NCI-H748 (cell line): ENCODE measurements around the gene KIF19.
A peak's percentile ranks its signal among the peaks of the same experiment; 100 is the strongest.

Experiments used
- DNase-seq: peaks from one replicate; lab custom pipeline; 2025; ENCODE audit not compliant: unreplicated experiment; lab: John Stamatoyannopoulos, UW

The KIF19 gene

DNA sequence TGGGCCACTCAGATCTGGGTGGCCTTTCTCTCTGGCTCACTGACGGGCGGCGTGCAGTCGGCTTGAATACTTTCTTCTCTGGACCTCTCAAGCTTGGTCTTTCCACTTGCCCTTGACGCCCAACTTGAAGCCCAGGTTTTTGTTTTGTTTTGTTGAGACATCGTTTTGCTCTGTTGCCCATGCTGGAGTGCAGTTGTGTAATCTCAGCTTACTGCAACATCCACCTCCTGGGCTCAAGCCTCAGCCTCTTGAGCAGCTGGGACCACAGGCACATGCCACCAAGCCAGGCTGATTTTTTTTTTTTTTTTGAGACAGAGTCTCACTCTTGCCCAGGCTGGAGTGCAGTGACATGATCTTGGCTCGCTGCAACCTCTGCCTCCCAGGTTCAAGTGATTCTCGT is 22.7 kb upstream of the KIF19 start:
- no peak for DNase-seq

DNA sequence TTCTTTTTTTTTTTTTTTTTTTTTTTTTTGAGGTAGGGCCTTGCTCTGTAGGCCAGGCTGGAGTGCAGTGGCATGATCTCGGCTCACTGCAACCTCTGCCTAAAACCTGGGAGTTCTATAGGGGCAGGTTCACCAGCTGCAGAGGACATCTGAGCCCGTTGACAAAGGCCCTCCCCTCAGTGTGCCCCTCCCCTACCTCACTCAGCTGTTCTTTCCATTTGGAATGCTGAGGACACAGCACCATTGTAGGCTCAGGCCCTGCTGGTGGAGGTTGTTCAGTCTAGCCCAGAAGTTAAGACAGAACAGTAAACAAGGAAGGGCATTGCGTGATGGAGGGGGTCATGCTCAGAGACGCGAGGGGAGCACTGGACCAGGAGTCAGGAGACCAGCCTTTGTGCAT is 21.8 kb upstream of the KIF19 start:
- DNase-seq, result no peak

DNA sequence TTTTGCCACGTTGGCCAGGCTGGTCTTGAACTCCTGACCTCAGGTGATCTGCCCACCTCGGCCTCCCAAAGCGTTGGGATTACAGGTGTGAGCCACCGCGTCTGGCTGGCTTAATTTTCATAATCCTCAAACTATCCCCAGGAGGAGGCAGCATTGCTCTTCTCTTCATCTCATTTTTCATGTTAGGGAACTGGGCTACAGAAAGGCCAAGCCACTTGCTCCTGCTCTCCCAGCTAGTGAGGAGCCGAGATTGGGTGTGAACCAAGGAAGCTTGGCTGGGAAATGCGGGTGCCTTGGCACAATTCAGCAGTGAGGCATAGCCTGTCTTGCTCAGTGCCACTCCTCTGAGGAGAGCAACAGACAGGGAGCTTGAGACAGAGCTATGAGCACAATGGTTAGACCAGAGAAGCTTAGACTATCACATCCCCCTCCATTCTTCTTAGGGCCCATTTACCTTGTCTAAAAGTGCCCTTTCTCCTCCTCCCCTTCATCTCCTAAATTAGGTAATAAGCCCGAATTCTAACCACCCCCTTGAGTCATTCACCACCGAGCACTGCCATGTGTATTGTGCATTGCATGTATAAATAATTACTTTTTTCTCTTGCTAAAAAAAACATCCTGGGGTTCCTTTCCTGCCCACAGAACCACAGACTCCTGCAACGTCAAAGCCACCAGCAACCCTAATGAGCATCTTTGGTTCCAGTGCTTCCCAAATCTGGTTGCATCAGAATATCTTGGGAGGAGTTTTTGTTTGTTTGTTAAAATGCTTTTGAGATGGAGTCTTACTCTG is 20.0 kb upstream of the KIF19 start:
- DNase-seq, result peak; percentile 31

DNA sequence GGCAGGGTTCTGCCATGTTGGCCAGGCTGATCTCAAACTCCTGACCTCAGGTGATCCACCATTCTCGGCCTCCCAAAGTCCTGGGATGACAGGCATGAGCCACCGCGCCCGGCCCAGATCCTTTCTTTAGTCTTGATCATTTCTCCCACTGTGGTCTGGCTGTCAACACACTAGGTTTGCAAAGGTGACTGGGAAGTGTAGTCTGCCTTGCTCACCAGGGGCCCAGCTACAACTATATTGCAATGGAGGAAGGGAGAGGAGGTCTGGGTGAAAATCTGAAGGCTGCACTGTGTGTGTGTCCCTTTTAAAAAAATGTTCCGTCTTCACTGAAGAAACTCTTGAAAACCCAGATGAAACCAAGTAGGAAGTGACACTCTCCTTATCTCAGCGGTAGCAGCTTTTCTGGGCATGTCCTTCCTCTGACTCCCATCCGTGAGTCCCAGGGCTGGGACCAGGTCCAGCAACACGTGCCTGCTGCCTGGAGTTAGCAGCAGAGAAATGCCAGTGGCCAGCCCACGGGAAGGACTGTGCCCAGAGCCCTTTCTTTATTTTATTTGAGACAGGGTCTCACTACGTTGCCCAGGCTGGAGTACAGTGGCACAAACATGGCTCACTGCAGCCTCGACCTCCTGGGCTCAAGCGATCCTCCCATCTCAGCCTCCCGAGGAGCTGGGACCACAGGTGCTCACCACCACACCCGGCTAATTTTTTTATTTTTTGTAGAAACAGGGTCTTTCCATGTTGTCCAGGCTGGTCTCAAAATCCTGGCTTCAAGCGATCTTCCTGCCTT is 17.8 kb upstream of the KIF19 start:
- DNase-seq, result no peak

DNA sequence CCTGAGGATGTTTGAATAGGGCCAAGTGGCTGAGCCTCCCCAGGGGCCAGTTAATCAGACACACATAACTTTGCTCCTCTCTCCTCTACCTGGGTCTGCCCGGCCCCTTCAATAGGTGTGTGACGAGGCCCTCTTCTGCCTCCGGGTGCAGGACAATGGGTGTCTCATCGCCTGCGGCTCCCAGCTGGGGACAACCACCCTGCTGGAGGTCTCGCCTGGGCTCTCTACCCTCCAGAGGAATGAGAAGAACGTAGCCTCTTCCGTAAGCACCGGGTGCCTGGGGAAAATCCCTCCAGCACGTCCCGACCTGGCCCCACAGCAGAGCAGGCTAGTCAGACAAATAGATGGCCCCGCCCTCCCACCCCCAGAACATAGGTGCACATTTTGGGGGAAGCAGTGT is 16.1 kb upstream of the KIF19 start:
- no peak for DNase-seq

DNA sequence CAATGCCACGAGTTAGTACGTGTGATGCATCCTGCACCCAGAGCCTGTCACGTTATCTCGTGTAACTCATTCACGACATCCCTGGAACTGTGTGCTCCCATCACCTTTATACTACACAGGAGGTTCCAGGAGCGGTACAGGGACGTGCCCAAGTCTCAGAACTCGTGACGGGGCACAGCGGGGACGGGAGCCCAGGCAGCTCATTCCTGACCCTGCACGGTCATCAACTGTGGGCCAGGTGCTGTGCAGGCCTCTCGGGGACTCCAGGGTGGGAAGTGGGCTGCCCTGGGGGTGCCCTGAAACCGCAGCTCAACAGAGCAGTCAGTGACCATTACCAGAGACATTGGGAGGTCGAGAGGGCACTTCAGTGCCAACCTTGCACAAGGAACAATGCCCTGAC is 11.1 kb upstream of the KIF19 start:
- no peak for DNase-seq

DNA sequence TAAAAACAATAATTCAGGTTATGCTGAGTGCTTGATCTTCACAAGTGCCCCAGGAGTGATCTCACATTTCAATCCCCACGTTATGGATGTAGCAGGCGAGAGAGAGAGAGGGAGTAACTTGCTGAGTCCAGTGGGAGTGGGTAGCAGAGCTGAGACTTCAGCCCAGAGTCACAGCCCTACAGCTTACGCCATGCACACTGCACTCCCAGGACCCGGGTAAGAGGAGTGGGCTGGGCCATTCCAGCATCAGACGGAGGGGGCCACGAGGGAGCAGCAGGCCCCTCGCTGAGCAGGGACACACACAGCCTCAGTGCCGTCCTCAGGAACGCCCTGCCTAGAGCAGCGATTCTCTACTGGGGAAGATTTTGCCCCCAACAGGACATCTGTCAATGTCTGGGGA is 9.8 kb upstream of the KIF19 start:
- no peak for DNase-seq

DNA sequence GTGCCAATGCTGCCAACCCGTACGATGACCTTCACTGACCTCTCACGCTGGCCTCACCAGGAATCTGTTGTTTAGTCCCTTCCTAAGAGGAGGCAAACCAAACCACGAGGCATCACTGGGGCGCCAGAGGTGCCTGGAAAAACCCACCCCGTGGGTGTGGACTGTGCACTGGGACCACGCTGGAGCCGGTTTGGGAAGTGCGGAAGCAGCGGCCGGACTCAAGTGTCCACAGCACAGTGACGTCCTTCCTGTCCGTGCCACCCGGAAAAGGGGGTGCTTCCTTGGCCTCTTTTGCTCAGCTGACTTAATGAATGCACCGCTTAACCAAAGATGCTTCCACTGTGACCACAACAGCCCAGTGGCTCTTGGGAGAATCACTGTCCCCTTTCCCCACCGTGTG is 9.0 kb upstream of the KIF19 start:
- DNase-seq, result no peak

DNA sequence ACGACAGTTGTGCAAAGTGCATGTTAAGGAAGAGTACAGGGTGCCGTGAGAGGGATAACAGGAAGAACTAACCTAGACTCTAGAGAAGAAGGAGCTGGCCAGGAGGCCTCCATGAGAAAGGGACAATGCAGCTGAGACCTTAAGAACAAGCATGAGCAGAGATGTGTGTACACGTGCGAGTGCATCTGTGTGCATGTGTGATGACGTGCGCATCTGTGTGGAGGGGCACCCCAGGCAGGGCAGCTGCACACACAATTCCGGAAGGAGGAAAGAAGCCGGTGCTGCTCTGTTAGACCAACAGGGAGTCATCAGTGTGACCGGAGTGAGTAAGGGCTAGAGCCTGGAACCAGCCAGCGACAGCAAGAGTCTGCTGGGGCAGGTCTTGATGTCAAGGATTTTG is 7.6 kb upstream of the KIF19 start:
- DNase-seq, result no peak

DNA sequence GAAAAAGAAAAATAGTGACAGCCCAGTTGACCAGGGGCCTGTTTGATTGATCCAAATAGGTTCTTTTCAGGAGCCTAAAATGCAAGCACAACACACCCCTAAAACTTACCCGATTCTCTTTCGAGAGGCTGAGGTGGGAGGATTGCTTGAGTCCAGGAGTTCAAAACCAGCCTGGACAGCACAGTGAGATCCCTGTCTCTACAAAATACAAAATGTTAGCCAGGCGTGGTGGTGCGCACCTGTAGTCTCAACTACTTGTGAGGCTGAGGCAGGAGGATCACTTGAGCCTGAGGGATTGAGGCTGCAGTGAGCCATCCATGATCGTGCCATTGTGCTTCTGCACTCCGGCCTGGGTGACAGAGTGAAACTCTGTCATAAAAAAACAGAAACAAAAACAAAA is 1.5 kb upstream of the KIF19 start:
- DNase-seq, result no peak

DNA sequence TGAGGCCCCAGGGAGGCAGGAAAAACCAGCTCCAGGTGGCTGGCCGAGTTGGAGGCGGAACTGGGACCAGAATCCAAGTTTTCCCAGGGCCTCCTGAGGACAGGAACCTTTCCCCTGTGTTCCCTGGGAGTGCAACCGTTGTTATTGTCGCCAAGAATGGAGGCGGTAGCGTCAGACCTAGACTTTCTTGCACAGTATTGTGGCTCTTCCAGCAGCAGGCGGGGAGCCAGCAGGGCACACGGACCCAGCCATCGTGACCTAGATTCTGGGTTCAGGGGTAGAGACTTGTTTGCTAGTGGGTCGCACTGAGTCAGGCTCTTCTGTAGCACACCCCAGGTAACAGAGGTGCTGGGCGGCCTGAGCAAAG is 667 bp upstream of the KIF19 start:
- no peak for DNase-seq

DNA sequence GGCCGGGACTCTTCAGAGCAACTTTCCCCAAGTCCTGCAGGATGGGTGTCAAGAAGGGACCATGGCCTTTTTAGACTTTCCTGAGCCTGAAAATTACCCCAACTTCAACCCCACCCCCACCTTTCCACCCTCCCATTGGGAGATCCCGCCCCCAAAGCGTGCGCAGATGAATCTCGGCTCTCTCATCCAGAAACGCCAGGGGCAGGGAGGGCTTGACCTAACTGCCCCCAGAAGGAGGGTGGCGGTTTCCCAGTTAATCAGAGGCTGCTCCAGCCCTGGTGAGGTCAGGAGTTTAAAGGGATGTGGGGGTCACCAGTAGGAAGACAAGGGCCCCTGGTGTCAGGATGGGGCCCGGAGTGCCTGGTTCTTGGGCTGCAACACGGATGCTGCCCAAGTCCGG is 480 bp downstream of the KIF19 start:
- DNase-seq, result no peak

DNA sequence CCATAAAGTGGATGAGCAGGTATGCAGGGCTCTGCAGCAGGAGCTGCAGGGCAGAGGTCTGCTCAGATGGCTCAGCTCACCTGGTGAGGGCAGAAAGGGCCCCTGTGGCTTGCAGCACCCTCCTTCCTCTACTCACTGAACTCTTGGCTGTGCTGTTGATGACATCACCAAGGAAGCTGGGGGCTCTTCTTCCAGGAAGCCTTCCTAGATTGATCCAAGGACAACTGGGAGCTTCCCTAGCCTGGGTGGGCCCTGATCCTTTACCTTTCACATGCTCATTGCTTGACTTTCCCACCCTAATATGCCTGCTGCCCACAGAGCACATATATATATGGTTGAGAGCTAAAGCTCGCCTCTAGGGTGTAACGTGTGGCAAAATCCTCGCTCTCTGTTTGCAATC is 2.5 kb downstream of the KIF19 start:
- DNase-seq, result no peak

DNA sequence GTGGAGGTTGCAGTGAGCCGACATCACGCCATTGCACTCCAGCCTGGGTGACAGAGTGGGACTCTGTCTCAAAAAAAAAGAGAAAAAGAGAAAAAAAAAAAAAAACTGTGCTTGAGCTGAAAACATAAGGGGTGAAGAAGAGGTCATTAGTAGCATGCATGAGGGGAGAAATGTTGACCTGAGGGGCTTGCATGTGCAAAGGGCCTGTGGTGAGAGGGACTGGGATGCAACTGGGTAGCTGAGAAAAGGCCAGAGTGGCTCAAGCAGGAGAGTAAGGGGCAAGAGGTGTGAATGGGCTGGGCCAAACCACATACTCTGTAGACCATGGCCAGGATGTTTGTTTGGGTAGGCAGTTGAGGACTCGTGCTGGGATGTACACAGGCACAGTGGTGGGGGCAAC is 3.4 kb downstream of the KIF19 start:
- DNase-seq, result no peak

DNA sequence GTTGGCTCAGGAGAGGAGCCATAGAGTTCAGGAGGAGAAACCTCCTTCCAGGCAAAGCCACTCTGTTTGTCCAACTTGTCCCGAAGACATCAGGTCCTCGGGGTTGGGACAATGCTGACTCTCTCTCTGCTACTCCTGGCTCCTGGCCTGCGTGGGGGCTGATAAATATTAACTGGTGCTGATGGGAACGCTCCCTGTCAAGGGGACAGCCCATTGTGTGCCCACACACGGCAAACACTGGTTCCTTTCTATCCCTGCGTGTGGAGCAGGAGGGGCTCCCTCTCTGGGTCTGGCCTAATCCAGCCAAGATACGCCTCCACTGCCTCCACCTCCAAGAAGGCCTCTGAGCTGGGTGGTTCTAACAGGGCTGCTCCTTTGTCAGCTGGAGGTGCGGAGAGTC is 4.4 kb downstream of the KIF19 start:
- DNase-seq, result no peak

DNA sequence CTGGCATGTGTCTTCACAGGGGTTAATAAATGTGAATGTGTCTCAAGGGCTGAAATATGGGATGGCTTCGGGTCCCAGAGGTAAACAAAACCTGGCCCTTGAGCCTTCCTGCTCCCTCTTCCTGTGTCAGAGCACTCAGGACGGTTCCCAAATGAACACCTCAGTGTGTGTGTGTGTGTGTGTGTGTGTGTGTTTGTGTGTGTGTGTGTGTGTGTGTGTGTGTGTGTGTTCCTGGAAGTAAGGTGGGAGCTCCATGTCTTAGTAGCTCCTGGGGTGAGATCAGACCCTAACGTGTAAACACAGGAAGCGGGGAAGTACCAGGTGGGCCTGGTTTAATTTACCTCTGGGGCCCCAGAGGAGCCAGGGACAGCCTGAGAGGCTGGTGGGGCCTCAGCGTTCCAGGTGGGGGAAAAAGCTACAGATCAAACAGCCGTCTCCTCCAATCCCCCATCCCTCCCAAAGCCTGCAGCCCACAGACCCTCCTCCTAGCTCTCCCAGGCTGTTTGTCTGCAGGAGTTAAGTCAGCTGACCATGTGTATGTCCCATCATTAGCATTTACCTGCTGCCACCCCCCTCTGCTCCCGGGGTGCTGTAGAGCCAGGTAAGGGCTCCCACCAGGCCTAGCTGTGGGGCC is 6.1 kb downstream of the KIF19 start:
- DNase-seq, result peak; percentile 78

DNA sequence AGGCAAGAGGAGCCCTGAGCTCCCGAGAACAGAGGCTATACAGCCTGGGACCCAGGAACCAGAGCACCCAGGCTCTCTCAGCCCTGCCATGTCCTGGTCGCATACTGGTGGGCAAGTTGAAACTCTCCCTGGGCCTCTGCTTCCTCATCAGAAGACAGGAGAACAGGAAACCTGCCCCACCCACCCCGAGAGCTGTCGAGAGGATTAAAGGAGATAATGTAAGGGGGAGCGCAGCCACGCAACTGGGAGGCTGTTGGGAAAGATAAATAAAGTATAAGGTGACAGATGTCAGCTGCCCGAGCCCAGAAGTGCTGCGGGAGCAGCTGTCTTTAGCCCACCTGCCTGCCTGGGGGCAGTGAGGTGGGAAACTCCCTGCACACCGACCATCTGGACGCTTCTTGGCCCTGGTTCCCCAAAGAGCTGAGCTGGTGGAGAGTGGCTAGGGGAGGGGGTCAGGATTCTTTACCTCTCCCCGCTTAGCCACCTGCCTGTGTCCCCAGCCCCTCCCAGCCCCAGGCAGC is 6.8 kb downstream of the KIF19 start:
- DNase-seq, result peak; percentile 96

DNA sequence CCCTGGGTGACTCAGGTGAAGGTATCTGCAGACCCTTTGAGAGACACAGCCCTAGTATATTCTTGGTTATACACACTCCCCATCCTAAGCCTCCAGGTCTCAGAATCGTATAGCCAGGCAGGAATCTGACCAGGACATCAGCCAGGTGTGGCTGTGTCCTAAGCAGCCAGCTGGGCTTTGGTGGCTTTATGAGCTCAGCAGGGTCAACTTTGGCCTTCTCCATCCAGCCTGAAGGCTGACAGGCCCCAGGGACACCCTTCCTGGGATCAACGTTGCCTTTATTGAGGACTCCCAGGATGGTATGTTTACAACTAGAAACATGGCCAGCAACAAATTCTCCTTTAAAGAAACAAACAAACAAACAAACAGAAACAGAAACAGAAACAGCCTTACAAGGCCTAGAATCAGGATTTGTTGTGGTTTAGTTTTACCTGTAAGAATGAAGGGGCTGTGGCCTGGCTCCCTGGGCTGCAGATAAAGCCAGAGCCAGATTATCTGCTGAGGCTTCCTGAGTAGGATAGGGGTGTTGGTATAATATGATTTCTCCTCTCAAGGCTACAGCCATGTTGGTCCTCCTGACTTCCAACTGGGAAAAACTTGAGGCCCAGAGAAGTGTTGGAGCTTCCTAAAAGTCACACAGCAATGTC is 8.5 kb downstream of the KIF19 start:
- DNase-seq, result peak; percentile 15

DNA sequence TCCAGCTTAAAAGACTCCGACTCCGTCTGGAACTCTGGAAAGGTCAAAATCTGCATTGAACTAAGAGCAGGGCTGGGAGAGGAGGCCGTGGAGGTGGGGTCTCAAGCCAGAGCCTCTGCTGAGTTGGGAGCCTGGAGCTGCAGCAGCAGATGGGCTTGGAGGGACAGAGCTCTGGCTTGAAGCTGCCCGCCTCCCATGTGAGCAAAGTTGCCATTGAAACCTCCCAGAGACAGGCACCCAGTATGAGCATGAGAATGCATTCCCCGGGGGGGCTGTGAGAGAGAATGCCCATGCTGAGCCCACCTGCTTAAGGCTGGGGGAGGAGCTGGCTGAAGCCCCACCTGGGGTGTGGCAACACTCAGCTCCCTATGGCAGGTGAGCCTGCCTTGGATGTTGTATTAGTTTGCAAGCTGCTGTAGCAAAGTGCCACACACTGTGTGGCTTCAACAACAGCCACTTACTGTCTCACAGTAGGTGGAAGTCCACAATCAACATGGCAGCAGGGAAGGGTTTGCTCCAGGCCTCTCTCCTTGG is 9.6 kb downstream of the KIF19 start:
- no peak for DNase-seq

DNA sequence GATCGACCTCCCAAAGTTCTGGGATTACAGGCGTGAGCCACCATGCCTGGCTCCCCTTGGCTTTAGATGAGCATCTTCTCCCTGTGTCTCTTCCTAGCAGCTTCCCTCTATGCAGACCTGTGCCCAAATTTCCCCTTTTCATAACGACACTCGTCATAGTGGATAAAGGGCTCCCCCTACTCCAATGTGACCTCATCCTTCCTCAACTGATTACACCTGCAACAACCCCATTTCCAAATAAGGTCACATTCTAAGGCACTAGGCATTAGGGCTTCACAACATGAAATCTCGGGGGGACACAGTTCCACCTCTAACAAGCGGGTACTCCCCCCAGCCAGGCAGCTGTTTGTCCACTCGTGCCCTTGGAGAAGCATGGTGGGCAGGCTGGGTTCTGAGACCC is 10.3 kb downstream of the KIF19 start:
- DNase-seq, result no peak

DNA sequence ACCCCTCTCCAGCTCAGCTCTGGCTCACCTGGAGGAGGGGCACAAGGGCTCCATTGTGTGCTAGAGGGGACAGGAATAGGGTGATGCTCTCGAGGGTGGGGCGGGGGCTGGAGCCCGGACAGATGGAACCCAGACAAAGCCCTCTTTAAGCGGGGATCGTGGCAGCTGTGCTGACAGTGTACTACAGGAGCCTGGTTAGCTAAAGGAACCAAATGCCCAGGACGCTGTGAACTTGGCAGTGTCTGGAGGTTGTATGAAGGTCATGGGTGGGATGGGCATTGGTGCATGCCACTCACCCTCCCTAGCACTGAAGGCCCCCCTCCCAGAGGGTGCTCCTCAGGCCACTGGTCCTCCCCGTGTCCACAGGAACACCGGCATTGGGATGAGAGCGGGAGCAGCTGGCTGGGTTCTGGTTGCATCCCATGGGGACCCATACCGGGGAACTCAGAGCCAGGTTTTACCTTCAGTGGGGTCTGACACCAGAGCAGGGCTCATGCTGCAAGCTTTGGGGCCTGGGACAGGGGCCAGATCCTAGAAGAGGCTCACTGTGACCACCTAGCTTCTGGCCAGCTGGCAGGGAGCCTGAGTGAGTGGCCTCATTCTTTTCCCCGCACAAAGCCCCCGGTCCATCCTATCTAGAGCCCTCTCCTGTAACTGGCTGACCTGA is 11.9 kb downstream of the KIF19 start:
- peak; percentile 87 for DNase-seq
